ENCODE measurements around the gene PLEKHA5. TPM values are rescaled to one million over a fixed set of nuclear protein-coding genes. Genes with fewer than 3 reads are reported as not detected.
A peak's percentile ranks its signal among the peaks of the same experiment; 100 is the strongest.

PLEKHA5 gene
- total RNA-seq, 4 donors from 2014 or later: 34.5 to 120 (median 60.0) TPM

- Histone ChIP-seq H3K27ac (no peak overlapping the region), H3K4me1 (peaks cover 14 to 80% (median 21%) of the 10 kb centered on the region in 3 donors), H3K9me3 (no peaks in the 10 kb centered on the region), H3K36me3 (no peaks in the 10 kb centered on the region), H3K27me3 (no peaks in the 10 kb centered on the region), H3K4me3 (no peak overlapping the region)
- no peak for ATAC-seq
- TF ChIP-seq POLR2A (IDR thresholded peaks at IDR 0.05) (no peak), CTCF (IDR thresholded peaks at IDR 0.05) (no peak), POLR2AphosphoS5 (IDR thresholded peaks at IDR 0.05) (no peak), EP300 (IDR thresholded peaks at IDR 0.05) (no peak)
- 55 to 70% methylated on average over 5 to 6 of the region's 6 CpGs for WGBS, 2 donors (ENCODE audit: low coverage in 1 of 2)
Observed at GRCh38 chr12:19239616-19240234, 110.2 kb downstream of the PLEKHA5 start.

- Histone ChIP-seq H3K27me3 (no peaks in the 10 kb centered on the region), H3K36me3 (no peaks in the 10 kb centered on the region), H3K4me3 (no peak overlapping the region), H3K27ac (peak overlapping the region in 1 of 4 donors; percentile 0), H3K4me1 (peaks cover 3 to 67% (median 12%) of the 10 kb centered on the region in 3 donors), H3K9me3 (no peaks in the 10 kb centered on the region)
- ATAC-seq: no peak
- no peak for TF ChIP-seq EP300 (IDR thresholded peaks at IDR 0.05)
- TF ChIP-seq CTCF (IDR thresholded peaks at IDR 0.05): no peak
Observed at GRCh38 chr12:19242581-19242980, 113.0 kb downstream of the PLEKHA5 start.

GRCh38 chr12:19243551-19243950, 114.0 kb downstream of the PLEKHA5 start:
- no peak for ATAC-seq
- TF ChIP-seq EP300 (IDR thresholded peaks at IDR 0.05) (no peak), POLR2A (IDR thresholded peaks at IDR 0.05) (no peak), POLR2AphosphoS5 (IDR thresholded peaks at IDR 0.05) (no peak), CTCF (IDR thresholded peaks at IDR 0.05) (no peak)
- 42 to 72% methylated on average over 2 of the region's 2 CpGs for WGBS, 2 donors (ENCODE audit: low coverage in 1 of 2)
- Histone ChIP-seq H3K27me3 (no peaks in the 10 kb centered on the region), H3K9me3 (no peaks in the 10 kb centered on the region), H3K36me3 (no peaks in the 10 kb centered on the region), H3K4me3 (no peak overlapping the region), H3K4me1 (peaks cover 3 to 72% (median 12%) of the 10 kb centered on the region in 3 donors), H3K27ac (peak overlapping the region in 1 of 4 donors; percentile 0)

- Histone ChIP-seq H3K27me3 (no peaks in the 10 kb centered on the region), H3K36me3 (no peaks in the 10 kb centered on the region), H3K4me3 (no peak overlapping the region), H3K27ac (no peak overlapping the region), H3K4me1 (peaks cover 3 to 65% (median 12%) of the 10 kb centered on the region in 3 donors), H3K9me3 (no peaks in the 10 kb centered on the region)
- no peak for ATAC-seq
- TF ChIP-seq POLR2AphosphoS5 (IDR thresholded peaks at IDR 0.05) (no peak), CTCF (IDR thresholded peaks at IDR 0.05) (no peak), EP300 (IDR thresholded peaks at IDR 0.05) (no peak), POLR2A (IDR thresholded peaks at IDR 0.05) (no peak)
Observed at GRCh38 chr12:19244312-19244711, 114.8 kb downstream of the PLEKHA5 start.

GRCh38 chr12:19245106-19245505, 115.6 kb downstream of the PLEKHA5 start:
- no peak overlapping the region for H3K27ac ChIP-seq
- H3K36me3 ChIP-seq: no peaks in the 10 kb centered on the region
- H3K4me1 ChIP-seq: peaks cover 3 to 67% (median 12%) of the 10 kb centered on the region in 3 donors
- TF ChIP-seq CTCF (IDR thresholded peaks at IDR 0.05) (no peak), POLR2A (IDR thresholded peaks at IDR 0.05) (no peak), POLR2AphosphoS5 (IDR thresholded peaks at IDR 0.05) (no peak)
- ATAC-seq: no peak
- no peak overlapping the region for H3K4me3 ChIP-seq
- WGBS, 2 donors (ENCODE audit: low coverage in 1 of 2): 78 to 90% methylated on average over 2 to 4 of the region's 4 CpGs
- no peaks in the 10 kb centered on the region for H3K9me3 ChIP-seq
- H3K27me3 ChIP-seq: no peaks in the 10 kb centered on the region
